Gastroesophageal sphincter (tissue), 4 donors: ENCODE measurements around the gene RRBP1. TPM values are rescaled to one million over a fixed set of nuclear protein-coding genes. Genes with fewer than 3 reads are reported as not detected.

Source experiments
- ATAC-seq: fragments of 150-250 bp; one replicate; pipeline ENCODE4 v1.9.1; 2016; ENCODE audit warnings: mild to moderate bottlenecking, moderate library complexity
- H3K27ac ChIP-seq, 4 donors: fragments of 200-600 bp; sonication (generic) in 3 of 4; 1 replicate in 3 of 4; 2 replicates in 1 of 4; pipeline ENCODE4 v1.5.1; 2016 to 2019
- H3K27me3 ChIP-seq: fragments of 200-600 bp; sonication (generic); one replicate; pipeline ENCODE4 v1.5.1; 2019
- H3K36me3 ChIP-seq, 2 donors: fragments of 200-600 bp; sonication (generic); one replicate each; pipeline ENCODE4 v1.5.1; 2019; ENCODE audit warnings: control low read depth in 1 of 2
- H3K4me1 ChIP-seq, 3 donors: fragments of 200-600 bp; sonication (generic); 1 replicate in 2 of 3; 2 replicates in 1 of 3; pipeline ENCODE4 v1.5.1; 2016 to 2019; ENCODE audit warnings: control low read depth in 2 of 3
- H3K4me3 ChIP-seq, 2 donors: fragments of 200-600 bp; sonication (generic); one replicate each; pipeline ENCODE4 v1.5.1; 2019; ENCODE audit warnings: mild to moderate bottlenecking in 1 of 2, moderate library complexity in 1 of 2
- H3K9me3 ChIP-seq, 3 donors: fragments of 200-600 bp; sonication (generic); one replicate each; pipeline ENCODE4 v1.5.1; 2017 to 2019; ENCODE audit warnings: control low read depth in 2 of 3
- EP300 ChIP-seq: sonication (generic); formaldehyde crosslinking; IDR thresholded peaks from one replicate; pipeline ENCODE4 v1.6.1; 2017; ENCODE audit warnings: antibody characterized with exemption, mild to moderate bottlenecking
- POLR2A ChIP-seq, 2 donors: fragments of 450-650 bp; IDR thresholded peaks; one replicate each; pipeline ENCODE4 v1.6.1; 2017; ENCODE audit warnings: antibody characterized with exemption in 2 of 2, mild to moderate bottlenecking in 2 of 2, moderate library complexity in 1 of 2
- POLR2AphosphoS5 ChIP-seq: sonication (generic); formaldehyde crosslinking; IDR thresholded peaks from one replicate; pipeline ENCODE4 v1.6.1; 2017; ENCODE audit warnings: antibody characterized with exemption
- WGBS, 2 donors: methylation state at CpG; one replicate each; pipeline ENCODE4 v1.1.5; 2018; ENCODE audit warnings: low coverage in 1 of 2; 5-methylcytosine and 5-hydroxymethylcytosine counted together
- total RNA-seq, 4 donors: library from RNA; depleted of rRNA; stranded (reverse); fragments of >200 nt; gene quantifications; one replicate each; pipeline ENCODE4 v1.1.0, GENCODE V29; 2016
- TF ChIP-seq, protein P1 (sequence below), 4 experiments: fragments of 200-600 bp in 2 of 4; fragments of 450-650 bp in 2 of 4; sonication (generic) in 1 of 4; IDR thresholded peaks; one replicate each; pipeline ENCODE4 v1.5.1; 2017 to 2019; ENCODE audit warnings: antibody characterized with exemption in 4 of 4, mild to moderate bottlenecking in 2 of 4, moderate library complexity in 2 of 4

RRBP1 gene, protein sequence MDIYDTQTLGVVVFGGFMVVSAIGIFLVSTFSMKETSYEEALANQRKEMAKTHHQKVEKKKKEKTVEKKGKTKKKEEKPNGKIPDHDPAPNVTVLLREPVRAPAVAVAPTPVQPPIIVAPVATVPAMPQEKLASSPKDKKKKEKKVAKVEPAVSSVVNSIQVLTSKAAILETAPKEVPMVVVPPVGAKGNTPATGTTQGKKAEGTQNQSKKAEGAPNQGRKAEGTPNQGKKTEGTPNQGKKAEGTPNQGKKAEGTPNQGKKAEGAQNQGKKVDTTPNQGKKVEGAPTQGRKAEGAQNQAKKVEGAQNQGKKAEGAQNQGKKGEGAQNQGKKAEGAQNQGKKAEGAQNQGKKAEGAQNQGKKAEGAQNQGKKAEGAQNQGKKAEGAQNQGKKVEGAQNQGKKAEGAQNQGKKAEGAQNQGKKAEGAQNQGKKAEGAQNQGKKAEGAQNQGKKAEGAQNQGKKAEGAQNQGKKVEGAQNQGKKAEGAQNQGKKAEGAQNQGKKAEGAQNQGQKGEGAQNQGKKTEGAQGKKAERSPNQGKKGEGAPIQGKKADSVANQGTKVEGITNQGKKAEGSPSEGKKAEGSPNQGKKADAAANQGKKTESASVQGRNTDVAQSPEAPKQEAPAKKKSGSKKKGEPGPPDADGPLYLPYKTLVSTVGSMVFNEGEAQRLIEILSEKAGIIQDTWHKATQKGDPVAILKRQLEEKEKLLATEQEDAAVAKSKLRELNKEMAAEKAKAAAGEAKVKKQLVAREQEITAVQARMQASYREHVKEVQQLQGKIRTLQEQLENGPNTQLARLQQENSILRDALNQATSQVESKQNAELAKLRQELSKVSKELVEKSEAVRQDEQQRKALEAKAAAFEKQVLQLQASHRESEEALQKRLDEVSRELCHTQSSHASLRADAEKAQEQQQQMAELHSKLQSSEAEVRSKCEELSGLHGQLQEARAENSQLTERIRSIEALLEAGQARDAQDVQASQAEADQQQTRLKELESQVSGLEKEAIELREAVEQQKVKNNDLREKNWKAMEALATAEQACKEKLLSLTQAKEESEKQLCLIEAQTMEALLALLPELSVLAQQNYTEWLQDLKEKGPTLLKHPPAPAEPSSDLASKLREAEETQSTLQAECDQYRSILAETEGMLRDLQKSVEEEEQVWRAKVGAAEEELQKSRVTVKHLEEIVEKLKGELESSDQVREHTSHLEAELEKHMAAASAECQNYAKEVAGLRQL (N-terminal part only)
- 10 to 100 TPM; 61.2 to 89.8 (median 64.7) TPM for total RNA-seq

DNA sequence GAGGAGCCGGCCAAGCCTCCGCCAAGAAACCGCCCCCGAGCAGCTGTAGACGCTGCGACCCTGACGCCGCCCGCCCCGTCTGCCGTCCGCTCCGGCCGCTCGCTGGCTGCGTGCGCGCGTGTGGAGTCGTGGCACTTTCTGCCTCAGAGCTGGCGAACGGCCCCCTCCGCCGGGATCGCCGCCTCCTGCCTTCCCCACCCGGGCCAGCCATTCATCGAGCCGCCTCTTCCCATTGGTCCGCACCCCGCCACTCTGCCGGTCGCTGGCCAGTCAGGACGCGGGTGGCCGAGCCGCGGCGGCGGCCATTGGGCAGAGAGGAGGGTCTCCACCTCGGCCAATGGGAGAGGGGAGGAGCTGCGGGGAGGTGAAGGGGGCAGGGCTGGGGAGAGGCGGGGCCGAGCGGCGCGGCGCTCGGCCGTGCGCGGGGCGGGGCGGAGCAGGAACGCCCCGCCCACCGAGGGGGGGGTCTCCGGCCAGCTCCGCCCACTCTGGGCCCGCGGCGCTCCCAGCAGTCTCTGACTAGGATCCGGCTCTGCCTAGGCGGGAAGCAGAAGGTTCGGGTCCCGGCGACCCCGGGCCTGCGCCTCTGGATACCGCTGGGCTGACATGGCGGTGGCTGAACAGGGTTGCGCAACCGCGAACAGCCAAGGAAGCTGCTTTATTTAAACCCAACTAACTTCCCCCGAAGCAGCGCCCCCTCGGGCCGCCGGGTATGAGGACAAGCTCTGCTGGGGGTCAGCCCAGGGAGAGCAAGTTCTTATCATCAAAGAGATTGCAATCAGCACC lies at the start of gene RRBP1:
Gene RRBP1, minus strand, starts transcription at position 140 of the 786 bp plus-strand sequence. CDS start 21,735 bp downstream, outside the sequence.
- Histone ChIP-seq H3K27ac (peak within 1 kb of the TSS; percentile 83 to 99 (median 95)), H3K4me3 (peak within 1 kb of the TSS; percentile 55 to 83), H3K4me1 (peaks cover 0 to 31% (median 12%) of the 10 kb centered on the region in 3 donors), H3K27me3 (no peaks in the 10 kb centered on the region), H3K36me3 (peaks cover 0 to 11% of the 10 kb centered on the region in 2 donors), H3K9me3 (no peaks in the 10 kb centered on the region)
- 0% methylated on average over 4 of the region's 79 CpGs; no CpG with 5 or more reads in 1 of the 2 donors for WGBS, 2 donors
- peak; percentile 94 for ATAC-seq
- TF ChIP-seq POLR2AphosphoS5 (peak; percentile 93), EP300 (no peak), POLR2A (IDR thresholded peaks at IDR 0.05) (peak; percentile 95)
- TF ChIP-seq, protein P1, sequence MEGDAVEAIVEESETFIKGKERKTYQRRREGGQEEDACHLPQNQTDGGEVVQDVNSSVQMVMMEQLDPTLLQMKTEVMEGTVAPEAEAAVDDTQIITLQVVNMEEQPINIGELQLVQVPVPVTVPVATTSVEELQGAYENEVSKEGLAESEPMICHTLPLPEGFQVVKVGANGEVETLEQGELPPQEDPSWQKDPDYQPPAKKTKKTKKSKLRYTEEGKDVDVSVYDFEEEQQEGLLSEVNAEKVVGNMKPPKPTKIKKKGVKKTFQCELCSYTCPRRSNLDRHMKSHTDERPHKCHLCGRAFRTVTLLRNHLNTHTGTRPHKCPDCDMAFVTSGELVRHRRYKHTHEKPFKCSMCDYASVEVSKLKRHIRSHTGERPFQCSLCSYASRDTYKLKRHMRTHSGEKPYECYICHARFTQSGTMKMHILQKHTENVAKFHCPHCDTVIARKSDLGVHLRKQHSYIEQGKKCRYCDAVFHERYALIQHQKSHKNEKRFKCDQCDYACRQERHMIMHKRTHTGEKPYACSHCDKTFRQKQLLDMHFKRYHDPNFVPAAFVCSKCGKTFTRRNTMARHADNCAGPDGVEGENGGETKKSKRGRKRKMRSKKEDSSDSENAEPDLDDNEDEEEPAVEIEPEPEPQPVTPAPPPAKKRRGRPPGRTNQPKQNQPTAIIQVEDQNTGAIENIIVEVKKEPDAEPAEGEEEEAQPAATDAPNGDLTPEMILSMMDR (IDR thresholded peaks at IDR 0.05), result peak in 3 of 4 experiments; percentile 73 to 82 (median 74)

DNA sequence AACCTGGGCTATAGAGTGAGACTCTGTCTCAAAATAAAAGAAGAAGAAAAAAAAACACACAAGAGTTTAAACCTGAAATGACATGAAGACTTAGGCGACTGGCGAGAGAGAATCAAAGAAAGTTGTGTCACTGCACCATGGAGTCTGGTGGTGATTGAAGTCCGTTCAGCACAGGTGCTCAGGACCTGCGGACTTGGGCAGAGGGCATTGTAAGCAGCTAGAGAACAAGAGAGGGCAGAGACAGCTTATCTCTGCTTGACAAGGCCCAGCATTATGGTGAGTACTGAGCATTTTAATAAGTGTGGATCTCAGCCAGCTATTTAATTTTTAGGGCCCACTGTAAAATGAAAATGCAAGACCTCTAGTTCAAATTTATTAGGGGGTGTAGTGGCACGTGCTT lies 49.2 kb upstream of the RRBP1 start:
- no peak overlapping the region for H3K4me3 ChIP-seq
- peaks cover 0 to 20% (median 0%) of the 10 kb centered on the region in 3 donors for H3K4me1 ChIP-seq
- 98 to 100% methylated on average over 5 of the region's 5 CpGs for WGBS, 2 donors
- ATAC-seq, result no peak
- no peaks in the 10 kb centered on the region for H3K36me3 ChIP-seq
- peaks cover 0 to 3% (median 0%) of the 10 kb centered on the region in 3 donors for H3K9me3 ChIP-seq
- H3K27me3 ChIP-seq, result no peaks in the 10 kb centered on the region
- TF ChIP-seq POLR2AphosphoS5, result no peak
- no peak for TF ChIP-seq POLR2A (IDR thresholded peaks at IDR 0.05)
- TF ChIP-seq, protein P1 (IDR thresholded peaks at IDR 0.05), result no peak
- no peak for TF ChIP-seq EP300
- H3K27ac ChIP-seq, result no peak overlapping the region

DNA sequence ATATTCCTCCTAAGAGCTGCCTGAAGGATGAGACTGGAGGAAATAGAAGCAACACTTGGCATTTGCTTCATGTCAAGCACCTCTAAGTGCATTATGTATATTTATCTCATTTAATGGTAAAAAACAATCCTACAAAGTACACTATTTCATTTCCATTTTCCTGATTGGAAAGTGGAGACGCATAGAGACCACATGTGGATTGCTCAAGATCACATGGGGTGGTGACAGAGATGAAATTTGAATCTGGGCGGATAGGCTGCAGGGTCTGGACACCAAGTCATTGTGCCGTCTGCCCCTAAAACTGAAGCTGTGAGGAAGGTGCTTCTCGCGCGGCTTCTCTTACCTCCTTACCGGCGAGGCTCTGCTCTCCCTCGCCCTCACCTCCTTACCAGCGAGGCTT lies 48.0 kb upstream of the RRBP1 start:
- TF ChIP-seq POLR2AphosphoS5 (no peak), EP300 (no peak), POLR2A (IDR thresholded peaks at IDR 0.05) (no peak)
- TF ChIP-seq, protein P1 (IDR thresholded peaks at IDR 0.05), result no peak
- H3K9me3 ChIP-seq, result no peaks in the 10 kb centered on the region
- ATAC-seq, result no peak
- no peaks in the 10 kb centered on the region for H3K36me3 ChIP-seq
- peaks cover 0 to 20% (median 0%) of the 10 kb centered on the region in 3 donors for H3K4me1 ChIP-seq
- H3K27me3 ChIP-seq, result no peaks in the 10 kb centered on the region
- 85 to 96% methylated on average over 4 to 10 of the region's 10 CpGs for WGBS, 2 donors
- no peak overlapping the region for H3K27ac ChIP-seq
- no peak overlapping the region for H3K4me3 ChIP-seq

DNA sequence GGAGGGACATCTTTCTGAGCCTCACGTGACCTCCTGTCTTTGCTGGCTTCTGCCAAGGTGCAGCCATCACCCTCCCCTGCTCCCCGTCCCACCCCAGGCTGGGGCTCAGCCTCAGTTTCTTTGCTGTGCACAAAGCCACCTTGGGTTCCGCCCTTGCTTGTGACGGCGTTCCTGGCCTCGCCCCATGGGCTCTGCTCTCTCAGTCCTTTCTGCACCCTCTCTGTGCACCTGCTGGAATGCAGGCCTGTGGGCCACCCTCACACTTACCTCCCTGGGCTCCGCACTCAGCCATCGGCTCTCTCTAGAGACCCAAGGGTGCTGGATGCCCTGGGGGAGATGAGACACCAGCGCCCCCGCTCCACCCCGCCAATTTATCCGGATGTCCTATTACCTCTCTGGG lies 46.0 kb upstream of the RRBP1 start:
- Histone ChIP-seq H3K27ac (no peak overlapping the region), H3K4me3 (no peak overlapping the region), H3K4me1 (peaks cover 0 to 2% (median 0%) of the 10 kb centered on the region in 3 donors), H3K36me3 (no peaks in the 10 kb centered on the region), H3K27me3 (no peaks in the 10 kb centered on the region), H3K9me3 (no peaks in the 10 kb centered on the region)
- TF ChIP-seq EP300 (no peak), POLR2AphosphoS5 (no peak), POLR2A (IDR thresholded peaks at IDR 0.05) (no peak)
- TF ChIP-seq, protein P1 (IDR thresholded peaks at IDR 0.05), result no peak
- ATAC-seq, result no peak
- 86% methylated on average over 10 of the region's 12 CpGs; no CpG with 5 or more reads in 1 of the 2 donors for WGBS, 2 donors
